ENCODE measurements around the gene CD302.

The CD302 gene

DNA sequence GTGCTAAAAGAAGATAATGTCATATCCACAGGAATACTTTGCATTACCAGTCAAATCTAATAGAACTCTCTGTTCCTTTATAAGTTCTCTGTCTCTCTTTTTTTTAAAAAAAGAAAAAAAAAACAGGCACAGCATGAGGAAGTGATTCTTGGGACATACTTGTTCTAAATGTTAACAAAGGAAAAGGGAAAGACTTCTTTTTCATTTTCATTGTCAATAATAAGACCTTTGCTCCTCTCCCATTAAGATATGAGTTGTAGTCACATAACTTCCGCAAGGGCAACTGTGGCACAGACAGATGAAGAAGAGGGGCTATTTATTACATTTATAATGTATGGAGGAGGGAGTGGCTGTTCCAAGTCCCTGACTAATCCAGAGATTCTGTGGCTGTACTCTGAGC is 4.7 kb downstream of the CD302 start:
- Histone ChIP-seq H2AFZ (ENCODE audit: low read depth, low read length) (no peak overlapping the region), H3K9ac (ENCODE audit: low read depth, low read length) (no peak overlapping the region), H3K36me3 (ENCODE audit: insufficient read depth, low read length) (no peaks in the 10 kb centered on the region), H3K27ac (ENCODE audit: low read length) (no peak overlapping the region), H3K4me1 (ENCODE audit: insufficient read depth, low read length) (no peaks in the 10 kb centered on the region), H3K4me3 (ENCODE audit: low read depth in 1 of 2, low read length in 2 of 2) (no peak overlapping the region), H3K9me3 (ENCODE audit: insufficient read depth, low read length, severe bottlenecking) (no peaks in the 10 kb centered on the region), H4K20me1 (ENCODE audit: insufficient read depth, low read length) (no peaks in the 10 kb centered on the region), H3K4me2 (ENCODE audit: insufficient read depth, low read length) (no peak overlapping the region), H3K79me2 (ENCODE audit: insufficient read depth, low read length) (no peaks in the 10 kb centered on the region), H3K27me3 (ENCODE audit: insufficient read depth, low read length, poor library complexity) (no peaks in the 10 kb centered on the region)
- ATAC-seq (ENCODE audit: insufficient read depth, low read depth) (no peak), DNase-seq (no peak)
- TF ChIP-seq, protein P1, sequence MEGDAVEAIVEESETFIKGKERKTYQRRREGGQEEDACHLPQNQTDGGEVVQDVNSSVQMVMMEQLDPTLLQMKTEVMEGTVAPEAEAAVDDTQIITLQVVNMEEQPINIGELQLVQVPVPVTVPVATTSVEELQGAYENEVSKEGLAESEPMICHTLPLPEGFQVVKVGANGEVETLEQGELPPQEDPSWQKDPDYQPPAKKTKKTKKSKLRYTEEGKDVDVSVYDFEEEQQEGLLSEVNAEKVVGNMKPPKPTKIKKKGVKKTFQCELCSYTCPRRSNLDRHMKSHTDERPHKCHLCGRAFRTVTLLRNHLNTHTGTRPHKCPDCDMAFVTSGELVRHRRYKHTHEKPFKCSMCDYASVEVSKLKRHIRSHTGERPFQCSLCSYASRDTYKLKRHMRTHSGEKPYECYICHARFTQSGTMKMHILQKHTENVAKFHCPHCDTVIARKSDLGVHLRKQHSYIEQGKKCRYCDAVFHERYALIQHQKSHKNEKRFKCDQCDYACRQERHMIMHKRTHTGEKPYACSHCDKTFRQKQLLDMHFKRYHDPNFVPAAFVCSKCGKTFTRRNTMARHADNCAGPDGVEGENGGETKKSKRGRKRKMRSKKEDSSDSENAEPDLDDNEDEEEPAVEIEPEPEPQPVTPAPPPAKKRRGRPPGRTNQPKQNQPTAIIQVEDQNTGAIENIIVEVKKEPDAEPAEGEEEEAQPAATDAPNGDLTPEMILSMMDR (IDR thresholded peaks at IDR 0.05; ENCODE audit: borderline replicate concordance, extremely low read depth, low read length, poor library complexity, severe bottlenecking): no peak
- no peak for TF ChIP-seq EZH2 (IDR thresholded peaks at IDR 0.05; ENCODE audit: borderline replicate concordance, low read depth, low read length, severe bottlenecking)

DNA sequence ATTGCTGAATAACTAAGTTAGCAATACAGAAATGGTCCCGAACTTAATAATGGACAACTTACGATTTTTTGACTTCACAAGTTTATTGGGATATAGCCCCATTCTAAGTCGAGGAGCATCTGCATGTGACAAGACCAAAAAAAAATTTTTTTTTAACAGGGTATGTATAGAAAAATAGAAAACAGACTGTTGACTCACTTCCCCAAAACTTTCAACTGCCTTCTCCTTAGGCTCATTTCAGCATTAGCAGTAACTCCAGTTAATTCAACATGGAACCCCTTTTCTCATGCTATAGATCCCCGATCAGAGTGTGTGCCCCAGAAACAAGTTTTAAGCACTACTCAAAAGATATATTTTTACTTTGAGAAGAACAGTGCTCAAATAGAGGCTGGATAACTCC is 5.4 kb downstream of the CD302 start:
- H4K20me1 ChIP-seq (ENCODE audit: insufficient read depth, low read length): no peaks in the 10 kb centered on the region
- no peaks in the 10 kb centered on the region for H3K36me3 ChIP-seq (ENCODE audit: insufficient read depth, low read length)
- no peak overlapping the region for H3K9ac ChIP-seq (ENCODE audit: low read depth, low read length)
- DNase-seq: no peak
- no peaks in the 10 kb centered on the region for H3K27me3 ChIP-seq (ENCODE audit: insufficient read depth, low read length, poor library complexity)
- TF ChIP-seq, protein P1 (IDR thresholded peaks at IDR 0.05; ENCODE audit: borderline replicate concordance, extremely low read depth, low read length, poor library complexity, severe bottlenecking): no peak
- no peak for TF ChIP-seq EZH2 (IDR thresholded peaks at IDR 0.05; ENCODE audit: borderline replicate concordance, low read depth, low read length, severe bottlenecking)
- no peak overlapping the region for H2AFZ ChIP-seq (ENCODE audit: low read depth, low read length)
- H3K4me3 ChIP-seq (ENCODE audit: low read depth in 1 of 2, low read length in 2 of 2): no peak overlapping the region
- no peak overlapping the region for H3K4me2 ChIP-seq (ENCODE audit: insufficient read depth, low read length)
- no peaks in the 10 kb centered on the region for H3K79me2 ChIP-seq (ENCODE audit: insufficient read depth, low read length)
- H3K9me3 ChIP-seq (ENCODE audit: insufficient read depth, low read length, severe bottlenecking): no peaks in the 10 kb centered on the region
- no peaks in the 10 kb centered on the region for H3K4me1 ChIP-seq (ENCODE audit: insufficient read depth, low read length)
- ATAC-seq (ENCODE audit: insufficient read depth, low read depth): no peak
- no peak overlapping the region for H3K27ac ChIP-seq (ENCODE audit: low read length)

DNA sequence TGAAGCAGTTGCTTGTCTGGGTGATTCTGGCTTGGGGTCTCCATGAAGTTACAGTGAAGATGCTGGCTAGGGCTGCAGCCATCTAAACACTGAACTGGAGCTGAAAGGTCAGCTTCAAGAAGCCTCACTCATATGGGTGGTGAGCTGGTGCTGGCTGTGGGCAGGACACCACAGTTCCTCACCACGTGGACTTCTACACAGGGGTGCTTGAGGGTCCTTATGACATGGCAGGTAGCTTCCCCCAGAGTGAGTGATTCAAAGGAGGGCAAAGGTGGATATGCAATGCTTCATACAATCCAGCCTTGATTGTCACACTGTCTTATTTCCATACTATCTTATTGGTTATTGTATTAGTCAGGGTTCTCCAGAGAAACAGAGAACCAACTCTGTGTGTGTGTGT is 6.0 kb downstream of the CD302 start:
- no peaks in the 10 kb centered on the region for H3K27me3 ChIP-seq (ENCODE audit: insufficient read depth, low read length, poor library complexity)
- no peaks in the 10 kb centered on the region for H3K9me3 ChIP-seq (ENCODE audit: insufficient read depth, low read length, severe bottlenecking)
- no peak overlapping the region for H3K4me2 ChIP-seq (ENCODE audit: insufficient read depth, low read length)
- no peak overlapping the region for H3K4me3 ChIP-seq (ENCODE audit: low read depth in 1 of 2, low read length in 2 of 2)
- no peaks in the 10 kb centered on the region for H3K79me2 ChIP-seq (ENCODE audit: insufficient read depth, low read length)
- DNase-seq (no peak), ATAC-seq (ENCODE audit: insufficient read depth, low read depth) (no peak)
- no peak overlapping the region for H2AFZ ChIP-seq (ENCODE audit: low read depth, low read length)
- H3K27ac ChIP-seq (ENCODE audit: low read length): no peak overlapping the region
- TF ChIP-seq EZH2 (IDR thresholded peaks at IDR 0.05; ENCODE audit: borderline replicate concordance, low read depth, low read length, severe bottlenecking): no peak
- TF ChIP-seq, protein P1 (IDR thresholded peaks at IDR 0.05; ENCODE audit: borderline replicate concordance, extremely low read depth, low read length, poor library complexity, severe bottlenecking): no peak
- no peaks in the 10 kb centered on the region for H4K20me1 ChIP-seq (ENCODE audit: insufficient read depth, low read length)
- no peaks in the 10 kb centered on the region for H3K36me3 ChIP-seq (ENCODE audit: insufficient read depth, low read length)
- H3K9ac ChIP-seq (ENCODE audit: low read depth, low read length): no peak overlapping the region
- no peaks in the 10 kb centered on the region for H3K4me1 ChIP-seq (ENCODE audit: insufficient read depth, low read length)

DNA sequence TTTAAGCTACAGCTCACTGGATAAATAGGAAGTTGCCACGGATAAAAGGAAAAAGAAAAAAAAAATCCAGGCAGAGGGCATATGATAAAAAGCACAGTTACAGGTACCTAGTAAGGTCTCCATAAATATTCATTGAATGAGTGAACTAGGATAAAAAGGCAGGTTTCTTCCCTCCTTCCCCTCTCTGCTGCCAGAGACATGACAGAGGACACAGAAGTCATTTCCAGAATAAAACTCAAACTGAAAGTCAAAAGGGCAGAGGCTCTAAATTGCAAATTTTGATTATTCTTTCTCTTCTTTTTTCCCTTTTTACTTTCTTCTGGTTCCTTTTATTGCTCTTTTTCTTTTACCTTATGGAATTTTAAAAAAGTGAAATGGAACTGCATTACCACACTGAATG is 7.7 kb downstream of the CD302 start:
- Histone ChIP-seq H3K4me2 (ENCODE audit: insufficient read depth, low read length) (no peak overlapping the region), H3K4me1 (ENCODE audit: insufficient read depth, low read length) (no peaks in the 10 kb centered on the region), H3K36me3 (ENCODE audit: insufficient read depth, low read length) (no peaks in the 10 kb centered on the region), H3K27me3 (ENCODE audit: insufficient read depth, low read length, poor library complexity) (no peaks in the 10 kb centered on the region), H3K27ac (ENCODE audit: low read length) (no peak overlapping the region), H2AFZ (ENCODE audit: low read depth, low read length) (no peak overlapping the region), H3K9ac (ENCODE audit: low read depth, low read length) (no peak overlapping the region), H3K79me2 (ENCODE audit: insufficient read depth, low read length) (no peaks in the 10 kb centered on the region), H4K20me1 (ENCODE audit: insufficient read depth, low read length) (no peaks in the 10 kb centered on the region), H3K4me3 (ENCODE audit: low read depth in 1 of 2, low read length in 2 of 2) (no peak overlapping the region), H3K9me3 (ENCODE audit: insufficient read depth, low read length, severe bottlenecking) (no peaks in the 10 kb centered on the region)
- TF ChIP-seq EZH2 (IDR thresholded peaks at IDR 0.05; ENCODE audit: borderline replicate concordance, low read depth, low read length, severe bottlenecking): no peak
- TF ChIP-seq, protein P1 (IDR thresholded peaks at IDR 0.05; ENCODE audit: borderline replicate concordance, extremely low read depth, low read length, poor library complexity, severe bottlenecking): no peak
- ATAC-seq (ENCODE audit: insufficient read depth, low read depth) (no peak), DNase-seq (no peak)

Measured in DND-41 (cell line).